G401 (cell line): Measurements from ENCODE around the gene SND1. TPM values are rescaled to one million over a fixed set of nuclear protein-coding genes. Genes with fewer than 3 reads are reported as not detected.

Experiments used
- DNase-seq: peaks from one replicate; pipeline ENCODE4 v3.0.0-alpha.2; 2015; ENCODE audit warnings: low spot score
- in situ Hi-C: cut with HindIII; loops from 2 replicates; pipeline ENCODE4 v1.10.0; 2016; ENCODE audit warnings: low sequenced_read_pairs, mixed read lengths
- total RNA-seq: library from RNA; depleted of rRNA; stranded (reverse); fragments of >200 nt; shearing (Covaris generic); gene quantifications from 2 replicates; pipeline ENCODE4 v1.2.3, GENCODE V29; 2014

Gene SND1
- total RNA-seq, 1 experiment from 2014 or later = 98.0 TPM

- in situ Hi-C loops = no loop called here
- no peak for DNase-seq
Measured at GRCh38 chr7:128052404-128052803, 400.4 kb downstream of the SND1 start.

- in situ Hi-C loops = no loop called here
- peak; percentile 71 for DNase-seq
Measured at GRCh38 chr7:128053023-128053422, 401.0 kb downstream of the SND1 start.

GRCh38 chr7:128053991-128054390, 402.0 kb downstream of the SND1 start:
- no peak for DNase-seq
- in situ Hi-C loops = no loop called here

GRCh38 chr7:128054511-128054910, 402.5 kb downstream of the SND1 start:
- in situ Hi-C loops = no loop called here
- DNase-seq = no peak

- in situ Hi-C loops = no loop called here
- no peak for DNase-seq
Measured at GRCh38 chr7:128055637-128056036, 403.6 kb downstream of the SND1 start.

- no peak for DNase-seq
- in situ Hi-C loops = no loop called here
Measured at GRCh38 chr7:128056901-128057300, 404.9 kb downstream of the SND1 start.

- no peak for DNase-seq
- in situ Hi-C loops = no loop called here
Measured at GRCh38 chr7:128057909-128058308, 405.9 kb downstream of the SND1 start.

- in situ Hi-C loops = no loop called here
- peak; percentile 77 for DNase-seq
Measured at GRCh38 chr7:128059143-128059988, 407.4 kb downstream of the SND1 start.

- in situ Hi-C loops = no loop called here
Measured at GRCh38 chr7:128060018-128060417, 408.0 kb downstream of the SND1 start.

GRCh38 chr7:128063088-128063487, 411.1 kb downstream of the SND1 start:
- in situ Hi-C loops = no loop called here
- no peak for DNase-seq

More at GRCh38 chr7:128060018-128060417, 408.0 kb downstream of the SND1 start:
- DNase-seq = peak; percentile 53

- peak; percentile 61 for DNase-seq
- in situ Hi-C loops = no loop called here
Measured at GRCh38 chr7:128065872-128066271, 413.9 kb downstream of the SND1 start.

- in situ Hi-C loops = no loop called here
- DNase-seq = no peak
Measured at GRCh38 chr7:128066395-128066794, 414.4 kb downstream of the SND1 start.

- no peak for DNase-seq
- in situ Hi-C loops = no loop called here
Measured at GRCh38 chr7:128066858-128067257, 414.9 kb downstream of the SND1 start.

- in situ Hi-C loops = no loop called here
- DNase-seq = no peak
Measured at GRCh38 chr7:128067983-128068382, 416.0 kb downstream of the SND1 start.

GRCh38 chr7:128068785-128069184, 416.8 kb downstream of the SND1 start:
- in situ Hi-C loops = no loop called here
- no peak for DNase-seq

GRCh38 chr7:128069373-128070364, 417.7 kb downstream of the SND1 start:
- in situ Hi-C loops = no loop called here
- DNase-seq = no peak

- in situ Hi-C loops = no loop called here
- DNase-seq = no peak
Measured at GRCh38 chr7:128071376-128071775, 419.4 kb downstream of the SND1 start.

GRCh38 chr7:128071801-128072200, 419.8 kb downstream of the SND1 start:
- in situ Hi-C loops = no loop called here

GRCh38 chr7:128073671-128074310, 421.8 kb downstream of the SND1 start:
- in situ Hi-C loops = no loop called here
- DNase-seq = no peak

More at GRCh38 chr7:128071801-128072200, 419.8 kb downstream of the SND1 start:
- no peak for DNase-seq
